ENCODE results near the gene ARHGEF7.

The ARHGEF7 gene

DNA sequence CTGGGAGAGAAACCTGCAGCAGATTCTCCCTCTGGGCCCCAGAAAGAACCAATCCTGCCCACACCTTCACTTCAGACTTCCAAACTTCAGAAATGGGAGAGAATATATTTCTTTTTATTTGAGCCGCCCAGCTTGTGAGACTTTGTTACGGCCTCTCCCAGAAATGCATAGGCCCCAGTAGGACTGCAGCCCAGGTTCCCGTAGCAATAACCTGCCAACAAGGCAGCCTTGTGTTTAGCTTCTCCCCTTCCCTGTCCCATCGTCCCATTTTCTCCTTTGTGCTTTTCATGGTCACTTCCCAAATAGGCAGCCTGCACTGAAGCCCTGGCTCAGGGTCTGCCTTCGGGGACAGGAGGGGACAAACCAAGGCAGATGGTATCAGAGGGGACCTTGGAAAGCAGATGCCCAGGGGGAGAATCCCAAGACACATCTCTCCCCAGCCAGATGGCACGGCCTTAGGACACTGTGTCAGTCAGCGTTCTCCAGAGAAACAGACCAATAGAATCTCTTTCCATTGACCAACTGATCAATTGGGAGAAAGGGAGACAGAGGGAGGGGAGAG, 3.7 kb upstream of the ARHGEF7 start:
- DNase-seq (ENCODE audit: low read depth in 2 of 2): no peak

DNA sequence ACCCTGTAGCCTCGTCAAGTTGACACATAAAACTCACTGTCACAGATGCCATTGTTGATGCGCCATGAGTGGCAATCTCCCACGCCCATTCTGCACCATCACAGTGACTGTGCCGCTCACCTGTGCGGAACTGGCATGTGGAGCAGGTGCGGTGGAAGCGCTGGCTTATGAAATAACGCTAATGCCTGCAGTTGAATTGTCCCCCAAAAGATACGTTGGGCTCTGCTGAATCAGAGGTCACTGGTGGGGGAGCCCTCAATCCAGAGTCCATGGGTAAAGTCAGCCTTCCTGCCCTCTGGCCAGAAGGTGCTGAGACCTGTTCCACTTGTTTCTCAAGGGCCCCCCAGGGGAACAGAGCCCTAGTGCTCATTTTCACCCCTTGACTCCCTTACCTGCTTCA, 2.9 kb upstream of the ARHGEF7 start:
- DNase-seq (ENCODE audit: low read depth in 2 of 2): no peak

DNA sequence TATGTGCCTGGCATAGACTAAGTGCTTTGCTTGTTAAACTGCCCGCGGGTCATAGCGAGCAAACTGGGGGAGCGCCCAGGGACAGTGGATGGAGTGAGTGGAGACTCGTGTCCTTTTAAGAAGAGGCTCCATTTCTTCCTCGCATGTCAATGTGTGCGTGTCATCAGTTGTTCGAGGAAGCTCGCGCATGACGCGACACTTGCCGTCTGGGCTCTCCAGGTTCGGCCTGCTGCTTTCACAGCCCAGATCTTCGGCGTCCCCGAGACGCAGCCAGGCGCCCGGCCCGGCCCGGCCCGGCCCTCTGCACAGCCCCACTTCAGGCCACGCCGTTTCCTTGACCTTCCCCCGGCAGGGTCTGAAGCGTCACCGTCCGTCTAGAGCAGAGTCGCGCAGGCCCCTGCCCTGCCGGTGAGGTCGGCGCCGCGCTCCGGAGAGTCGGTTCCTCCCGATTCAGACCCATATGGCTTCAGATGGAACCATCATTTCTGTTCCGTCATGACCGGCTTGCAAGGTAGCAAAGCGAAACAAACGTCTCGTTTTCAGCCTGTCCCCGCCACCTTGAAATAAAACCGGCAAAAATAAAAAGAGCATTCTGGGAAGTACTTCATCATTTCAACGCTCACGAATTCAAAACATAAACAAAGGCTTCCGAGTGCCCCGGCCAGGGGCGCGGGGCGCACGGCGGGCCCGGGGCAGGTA, 599 bp upstream of the ARHGEF7 start:
- DNase-seq (ENCODE audit: low read depth in 2 of 2): no peak

DNA sequence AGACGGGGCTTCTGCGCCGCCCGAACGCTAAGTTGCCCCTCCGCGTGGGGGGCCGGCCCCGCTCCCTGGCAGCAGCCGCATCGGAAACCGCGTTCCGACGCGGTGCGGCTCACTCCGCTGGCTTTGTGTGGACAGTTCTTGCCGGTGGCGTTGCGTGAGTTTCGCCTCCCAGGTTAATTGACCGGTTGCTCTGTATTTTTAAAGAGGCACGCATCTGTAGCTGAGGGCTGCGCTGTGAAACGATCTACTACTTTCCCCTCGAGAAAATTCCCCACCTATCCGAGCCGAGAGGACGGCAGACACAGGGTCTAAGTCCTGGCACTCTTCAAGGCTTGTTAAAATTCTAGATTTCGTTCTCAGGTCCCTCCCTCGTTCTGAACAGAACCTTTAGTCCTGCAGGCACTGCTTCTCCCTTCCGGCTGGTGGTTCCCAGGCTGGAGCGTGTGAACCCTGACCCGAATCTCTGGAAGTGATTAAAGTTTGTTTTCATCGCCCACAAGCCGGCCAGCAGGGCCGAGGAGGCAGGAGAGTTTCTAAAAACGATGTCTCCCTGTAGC, 933 bp downstream of the ARHGEF7 start:
- DNase-seq (ENCODE audit: low read depth in 2 of 2): peak; percentile 48 to 54

DNA sequence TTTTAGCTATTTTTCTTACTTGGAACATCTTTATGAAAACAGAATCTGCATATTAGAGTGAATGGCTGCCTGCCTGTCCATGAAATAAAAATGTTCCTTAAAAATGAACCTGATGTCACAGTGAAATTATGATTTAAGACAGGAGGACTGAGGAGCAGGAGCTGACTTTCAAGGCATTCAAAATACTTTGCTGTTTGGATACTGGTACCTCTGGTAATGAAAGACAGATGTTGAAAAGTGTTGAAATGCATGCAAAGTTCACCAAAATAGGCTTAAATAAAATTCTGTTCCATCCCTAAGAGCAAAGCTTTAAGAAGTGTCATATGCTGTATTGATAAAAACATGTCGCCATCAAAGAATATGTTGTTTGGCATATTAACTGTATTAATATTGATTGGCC, 1.7 kb downstream of the ARHGEF7 start:
- peak; percentile 23 to 24 for DNase-seq (ENCODE audit: low read depth in 2 of 2)

DNA sequence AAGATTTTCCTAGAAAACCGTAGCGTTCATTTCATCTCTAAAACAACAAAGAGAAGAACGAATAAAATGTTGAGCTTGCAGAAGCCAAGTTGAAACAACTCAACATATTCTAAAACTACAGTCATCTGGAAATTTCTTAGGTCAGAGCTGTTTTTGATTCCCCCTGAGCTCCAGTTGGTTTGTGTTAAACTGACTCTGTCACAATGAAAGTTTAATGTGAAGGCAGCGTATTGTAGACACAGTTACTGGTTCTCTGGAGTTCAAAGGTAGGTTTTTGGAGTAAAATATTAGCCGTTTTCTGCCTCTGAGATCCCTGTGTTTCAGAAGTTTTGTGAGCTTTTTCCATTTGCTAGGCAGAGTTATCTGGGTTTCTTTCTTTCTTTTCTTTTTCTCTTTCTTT, 2.2 kb downstream of the ARHGEF7 start:
- peak in 1 of 2 experiments; percentile 17 for DNase-seq (ENCODE audit: low read depth in 2 of 2)

DNA sequence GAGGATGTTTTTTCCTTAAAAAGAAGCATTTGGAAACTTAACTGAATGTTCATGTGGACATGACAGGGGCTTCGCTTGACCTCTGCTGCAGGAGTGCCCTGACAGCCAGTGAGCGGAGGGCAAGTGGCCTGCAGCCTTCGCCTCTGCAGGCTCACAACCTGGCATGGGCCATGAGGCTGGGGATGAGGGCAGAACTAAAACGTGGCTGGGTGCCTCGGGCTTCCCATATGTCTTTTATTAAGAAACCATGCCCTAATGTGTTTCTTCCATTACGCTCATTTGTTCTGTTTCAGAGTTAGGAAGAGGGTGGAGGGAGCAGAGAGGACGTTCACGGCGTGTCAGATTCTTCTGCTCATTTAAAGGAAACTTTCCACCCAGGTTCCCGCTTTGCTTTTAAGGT, 2.9 kb downstream of the ARHGEF7 start:
- DNase-seq (ENCODE audit: low read depth in 2 of 2): peak in 1 of 2 experiments; percentile 8

DNA sequence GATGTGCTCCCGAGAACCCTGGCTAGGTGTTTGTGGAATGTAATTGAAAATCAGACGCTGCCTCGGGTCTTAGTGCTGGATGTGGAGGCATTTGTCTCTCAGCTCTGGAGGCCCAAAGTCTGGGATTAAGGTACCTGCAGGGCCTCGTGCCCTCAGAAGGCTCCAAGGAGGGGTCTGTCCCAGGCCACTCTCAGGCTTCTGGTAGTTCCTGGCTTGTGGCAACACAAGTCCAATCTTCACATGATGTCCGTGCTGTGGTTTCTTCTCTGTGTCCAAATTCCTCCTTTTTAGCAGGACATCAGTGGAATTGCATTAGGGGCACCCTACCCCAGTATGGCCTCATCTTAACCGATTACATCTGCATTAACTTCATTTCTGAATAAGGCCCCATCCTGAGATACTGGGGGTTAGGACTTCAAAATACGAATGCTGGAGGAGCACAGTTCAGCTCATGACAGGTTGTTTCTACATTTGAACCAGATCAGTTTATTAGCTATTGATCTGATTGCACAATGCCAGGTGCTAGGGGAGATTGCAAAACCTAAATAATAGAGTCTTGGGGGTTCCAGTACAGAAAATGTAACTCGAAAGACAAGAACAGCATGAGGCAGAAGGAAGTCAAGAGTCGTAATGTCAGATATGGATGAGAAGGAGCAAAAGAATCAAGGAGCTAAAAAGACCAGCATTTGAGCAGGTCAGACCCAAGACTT, 3.9 kb downstream of the ARHGEF7 start:
- no peak for DNase-seq (ENCODE audit: low read depth in 2 of 2)

DNA sequence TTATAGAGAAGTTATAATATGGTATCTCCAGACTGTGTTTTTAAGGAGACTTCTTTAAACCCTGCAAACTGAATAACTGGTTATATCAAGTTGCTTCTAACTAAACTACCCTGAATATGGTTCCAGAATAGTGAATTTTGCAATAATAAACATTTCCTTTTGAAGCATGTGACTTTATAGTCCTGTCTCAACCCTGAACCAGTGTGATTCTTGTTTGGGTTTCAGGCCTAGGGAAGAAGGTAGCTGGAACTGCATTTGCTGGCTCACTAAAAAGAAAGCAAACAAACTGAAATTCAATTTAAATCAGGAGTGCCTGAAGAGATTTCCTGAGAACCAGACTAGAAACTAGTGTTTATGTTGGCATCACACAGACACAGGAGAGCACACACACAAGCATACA, 4.9 kb downstream of the ARHGEF7 start:
- DNase-seq (ENCODE audit: low read depth in 2 of 2): no peak

DNA sequence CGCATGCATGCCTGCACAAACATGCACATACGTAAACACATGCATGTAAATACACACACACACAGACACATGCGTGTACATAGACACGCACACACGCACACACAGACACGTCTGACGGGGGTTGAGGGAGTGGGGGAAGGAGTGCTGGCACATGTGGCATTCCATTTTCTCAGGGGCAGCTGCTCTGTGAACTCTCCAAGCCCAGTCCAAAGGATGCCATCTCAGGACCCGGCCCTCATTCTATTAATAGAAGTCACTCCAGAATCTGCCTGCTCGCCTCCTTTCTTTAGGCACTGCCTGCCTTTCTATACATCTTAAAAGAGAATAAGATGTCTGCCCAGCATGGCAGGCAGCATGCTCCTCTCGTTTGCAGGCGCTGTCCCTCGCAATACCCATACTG, 5.3 kb downstream of the ARHGEF7 start:
- DNase-seq (ENCODE audit: low read depth in 2 of 2): no peak

DNA sequence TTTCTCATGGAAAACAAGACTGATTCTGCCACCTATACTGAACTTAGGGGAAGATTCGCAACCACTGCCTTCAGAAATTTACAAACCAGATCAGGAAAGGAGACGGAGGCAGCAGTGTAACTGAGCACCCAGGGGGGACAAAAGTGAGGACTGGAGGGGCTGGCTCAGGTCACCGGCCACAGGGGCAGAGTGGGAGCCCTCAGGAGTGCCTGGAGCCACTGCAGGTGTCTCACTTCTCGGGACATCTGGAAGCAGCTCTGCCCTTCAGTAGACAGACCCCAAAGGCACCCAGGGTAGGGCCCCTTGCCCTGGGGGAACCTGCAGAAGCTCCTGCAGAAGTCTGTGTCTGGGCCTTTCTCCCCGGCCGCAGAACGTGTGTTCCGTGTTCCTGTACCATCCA, 5.8 kb downstream of the ARHGEF7 start:
- no peak for DNase-seq (ENCODE audit: low read depth in 2 of 2)

DNA sequence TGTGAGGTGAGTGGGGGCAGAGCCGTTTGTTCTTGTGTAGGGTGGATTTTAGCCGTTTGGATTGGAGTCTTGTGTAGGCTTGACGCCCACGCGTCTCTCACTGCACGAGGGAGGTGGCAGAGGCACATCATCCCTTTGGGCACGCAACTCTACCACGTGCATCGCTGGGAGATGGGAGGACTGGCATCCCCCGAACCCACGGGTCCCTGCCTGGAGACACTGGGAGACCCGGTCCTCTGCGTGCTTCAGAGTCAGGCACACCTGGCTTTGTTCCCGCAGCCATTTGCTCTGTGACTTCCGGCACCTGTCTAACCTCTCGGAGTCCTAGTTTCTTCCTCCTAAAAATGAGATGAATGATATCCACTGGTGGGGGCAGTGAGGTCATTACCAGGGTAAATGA, 6.4 kb downstream of the ARHGEF7 start:
- DNase-seq (ENCODE audit: low read depth in 2 of 2): no peak

DNA sequence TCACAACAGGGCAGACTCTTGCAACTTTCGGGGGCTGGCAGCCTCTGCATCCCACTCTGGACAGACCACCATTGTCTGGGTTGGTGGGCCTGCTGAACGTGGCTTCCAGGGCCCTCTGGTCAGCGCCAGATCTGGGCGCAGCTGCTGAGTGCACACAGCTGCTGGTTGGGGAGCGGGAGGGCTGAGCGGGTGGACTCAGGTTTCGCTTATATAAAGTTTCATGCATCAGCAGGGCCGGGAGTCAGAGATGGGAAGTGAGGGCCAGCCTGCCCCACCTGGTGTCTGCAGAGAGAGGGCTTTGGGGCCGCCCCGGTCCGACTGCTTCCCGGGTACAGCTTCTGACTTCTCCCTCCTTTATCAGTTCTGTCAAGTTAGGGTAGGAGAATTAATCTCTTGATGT, 6.9 kb downstream of the ARHGEF7 start:
- no peak for DNase-seq (ENCODE audit: low read depth in 2 of 2)

DNA sequence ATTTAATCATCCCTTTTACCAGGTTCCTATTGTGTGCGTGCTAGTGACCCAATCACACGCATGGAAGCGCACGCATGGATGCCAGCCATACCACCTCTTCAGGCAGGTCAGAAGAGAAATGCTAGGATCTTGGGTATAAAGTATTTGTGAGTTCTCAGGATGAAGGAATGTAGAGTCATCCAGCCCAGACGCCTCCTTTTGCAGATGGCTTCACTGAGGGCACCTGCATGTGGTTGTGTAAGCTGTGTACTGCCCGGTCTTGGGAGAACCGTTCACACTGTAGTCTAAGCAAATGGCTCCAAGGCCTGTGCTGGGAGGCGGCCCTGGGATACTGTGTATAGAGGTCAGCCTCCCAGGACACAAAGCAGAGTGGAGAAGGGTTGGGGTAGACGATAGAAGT, 7.5 kb downstream of the ARHGEF7 start:
- DNase-seq (ENCODE audit: low read depth in 2 of 2): no peak

DNA sequence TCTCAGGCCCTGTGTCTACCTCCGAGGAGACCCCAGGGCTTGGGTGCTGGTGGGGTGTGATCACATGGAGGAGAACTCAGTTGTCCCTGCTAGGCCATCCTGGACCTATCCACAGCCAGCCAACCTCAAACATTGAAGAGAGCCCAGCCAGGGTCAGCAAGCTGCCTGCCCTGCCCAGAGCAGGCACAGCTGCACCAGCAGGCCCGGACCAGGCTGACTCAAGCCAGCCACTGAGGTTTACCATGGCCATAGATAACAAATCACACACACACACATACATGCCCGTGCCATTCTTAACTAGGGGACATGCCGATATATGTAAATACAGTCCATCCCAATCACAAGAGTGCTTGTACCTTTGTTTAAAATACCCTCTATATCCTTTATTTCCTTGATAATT, 8.1 kb downstream of the ARHGEF7 start:
- no peak for DNase-seq (ENCODE audit: low read depth in 2 of 2)

DNA sequence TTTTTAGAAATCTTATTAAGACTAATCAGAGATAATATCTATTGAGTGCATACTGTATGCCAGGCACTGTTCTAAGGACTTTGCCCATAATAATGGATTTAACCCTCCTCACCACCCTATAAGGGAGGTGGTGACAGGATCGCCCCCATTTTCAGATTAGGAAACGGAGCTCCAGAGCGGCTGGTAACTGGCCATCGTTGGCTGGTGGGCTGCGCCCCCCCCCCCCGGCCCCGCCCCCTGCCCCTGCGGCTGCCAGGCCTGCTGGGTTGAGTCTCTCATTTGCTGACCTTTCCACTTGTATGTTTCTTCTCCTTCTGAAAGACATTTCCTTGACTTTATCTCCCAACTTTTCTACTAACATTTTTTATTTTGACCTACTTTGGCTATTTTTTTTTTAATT, 8.5 kb downstream of the ARHGEF7 start:
- DNase-seq (ENCODE audit: low read depth in 2 of 2): no peak

DNA sequence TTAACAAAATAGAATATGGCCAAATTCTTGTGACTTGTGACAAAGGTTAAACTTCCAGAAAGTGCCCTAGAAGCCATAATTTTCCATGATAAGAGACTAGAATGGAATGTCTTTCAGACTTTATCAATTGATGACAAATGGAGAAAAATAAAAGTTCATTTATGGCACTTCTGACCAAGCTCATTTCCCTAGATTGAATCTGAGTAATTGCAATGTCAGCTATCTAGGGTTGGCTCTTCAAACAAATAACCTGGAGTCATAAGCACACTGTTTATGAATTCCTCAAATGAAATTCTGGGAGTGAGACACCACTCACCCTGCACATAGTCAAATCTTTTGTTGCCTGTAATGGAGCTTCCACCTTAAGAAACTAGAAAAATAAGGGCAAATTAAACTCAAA, 11.4 kb downstream of the ARHGEF7 start:
- no peak for DNase-seq (ENCODE audit: low read depth in 2 of 2)

DNA sequence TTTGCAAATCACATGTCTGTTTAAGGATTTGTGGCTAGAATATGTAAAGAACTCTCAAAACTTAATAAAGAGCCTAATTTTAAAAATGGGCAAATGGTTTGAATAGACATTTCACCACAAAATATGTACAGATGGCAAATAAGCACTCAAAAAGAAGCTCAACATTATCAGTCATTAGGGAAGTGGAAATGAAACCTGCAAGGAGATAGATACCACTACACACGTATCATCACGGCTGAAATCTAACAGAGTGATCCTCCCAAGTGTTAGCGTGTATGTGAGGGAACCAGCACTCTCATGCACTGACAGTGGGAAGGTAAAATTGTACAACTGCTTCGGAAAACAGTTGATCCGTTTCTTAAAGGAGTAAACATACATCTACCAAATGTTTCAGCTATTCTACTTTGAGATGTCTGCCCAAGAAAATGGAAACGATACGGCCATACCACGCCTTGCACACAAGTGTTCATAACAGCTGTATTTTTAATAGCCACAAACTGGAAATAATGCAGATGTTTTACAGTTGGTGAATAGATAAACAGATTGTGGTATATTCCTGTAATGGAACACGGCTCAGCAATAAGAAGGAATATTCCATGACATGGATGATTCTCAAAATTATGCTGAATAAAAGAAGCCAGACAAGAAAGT, 14.5 kb downstream of the ARHGEF7 start:
- no peak for DNase-seq (ENCODE audit: low read depth in 2 of 2)

DNA sequence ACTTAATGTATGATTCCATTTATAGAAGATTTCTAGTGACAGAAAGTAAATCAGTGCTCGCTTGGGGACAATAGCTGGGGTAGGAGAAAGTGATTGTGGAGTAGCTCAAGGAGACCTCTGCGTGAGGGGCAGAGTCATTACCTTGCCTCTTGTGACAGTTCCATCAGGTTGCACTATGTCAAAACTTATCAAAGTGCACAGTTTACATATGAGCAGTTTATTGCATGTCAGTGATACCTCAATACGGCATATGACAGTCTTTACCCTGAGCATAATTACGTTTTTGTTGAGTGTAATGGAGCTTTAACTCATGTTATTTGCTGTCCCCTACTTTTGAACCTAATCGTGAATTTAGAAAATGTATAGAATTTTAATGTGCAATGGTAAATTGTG, 15.0 kb downstream of the ARHGEF7 start:
- no peak for DNase-seq (ENCODE audit: low read depth in 2 of 2)

DNA sequence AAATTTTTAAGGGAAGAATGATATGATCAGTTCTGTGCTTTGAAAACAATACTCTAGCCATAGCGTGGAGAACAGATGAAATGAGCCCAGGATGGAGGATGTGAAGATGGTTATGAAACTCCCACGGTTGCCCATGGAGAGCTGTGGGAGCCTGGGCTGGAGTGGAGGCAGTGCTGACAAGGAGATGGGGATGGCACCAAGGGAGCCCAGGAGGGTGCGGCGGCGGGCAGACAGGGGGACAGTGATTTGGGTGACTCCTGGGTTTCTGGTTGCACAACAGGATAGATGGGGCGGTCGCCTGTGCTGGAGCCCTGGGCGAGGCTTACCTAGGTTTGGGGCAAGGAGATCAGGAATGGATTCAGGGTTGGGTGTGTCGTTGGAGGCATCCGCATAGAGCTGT, 15.9 kb downstream of the ARHGEF7 start:
- DNase-seq (ENCODE audit: low read depth in 2 of 2): no peak

DNA sequence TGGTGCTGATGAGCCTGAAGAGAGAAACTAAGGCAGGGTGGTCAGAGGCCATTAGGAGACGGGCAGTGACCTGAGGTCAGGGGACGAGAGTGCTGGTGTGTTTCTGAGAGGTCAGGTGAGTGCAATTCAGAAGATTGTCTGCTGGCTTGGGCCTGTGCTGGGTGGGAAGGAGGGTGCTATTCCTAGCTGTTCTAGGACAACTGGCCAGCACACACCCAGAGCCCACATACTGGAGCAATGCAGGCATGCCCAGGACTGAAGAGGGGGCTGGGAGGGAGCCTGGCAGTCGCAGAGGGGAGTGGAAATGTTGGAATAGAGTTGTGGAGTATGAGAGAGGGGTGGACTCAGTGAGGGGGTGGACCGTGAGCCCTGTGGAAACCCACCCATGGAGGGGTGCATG, 16.5 kb downstream of the ARHGEF7 start:
- no peak for DNase-seq (ENCODE audit: low read depth in 2 of 2)

DNA sequence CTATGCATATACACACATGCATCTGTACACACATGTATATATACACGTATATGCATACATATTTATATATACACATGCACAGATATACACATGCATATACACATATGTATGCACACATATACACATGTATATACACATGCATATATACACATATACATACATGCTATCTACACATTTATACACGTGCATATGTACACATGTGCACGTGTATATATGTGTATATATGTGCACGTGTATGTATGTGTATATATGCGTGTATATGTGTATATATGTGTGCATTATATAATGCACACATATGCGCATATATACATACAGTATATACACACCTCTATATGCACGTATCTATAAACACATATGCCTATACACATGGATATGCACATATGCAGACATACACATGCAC, 17.8 kb downstream of the ARHGEF7 start:
- DNase-seq (ENCODE audit: low read depth in 2 of 2): no peak

DNA sequence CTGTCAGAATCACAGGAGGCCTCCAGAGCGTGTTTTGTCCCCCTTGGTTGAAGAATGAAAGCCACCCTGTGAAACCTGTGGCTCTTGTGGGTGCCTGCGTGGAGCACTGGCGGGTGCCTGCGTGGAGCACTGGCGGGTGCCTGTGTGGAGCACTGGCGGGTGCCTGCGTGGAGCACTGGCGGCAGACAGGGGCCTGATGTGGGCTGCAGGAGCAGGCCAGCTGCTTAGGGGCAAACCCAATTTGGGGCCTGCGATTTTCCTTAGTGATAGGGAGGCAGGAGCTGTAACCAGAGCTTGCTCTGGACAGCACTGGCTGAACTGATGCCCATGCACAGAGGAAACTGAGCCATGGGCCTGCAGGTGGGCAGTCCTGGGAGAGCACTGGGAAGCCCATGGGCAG, 24.3 kb downstream of the ARHGEF7 start:
- DNase-seq (ENCODE audit: low read depth in 2 of 2): no peak

Measured in fibroblast of skin of left biceps (primary cell).